HS-27A (cell line): ENCODE measurements around the gene LIPF.
"Not testable (repeated sequence)": the region's sequence is repeated elsewhere in the genome, so short reads cannot be mapped to it uniquely, and the experiment has no call there.

Source experiments
- DNase-seq: peaks from one replicate; pipeline ENCODE4 v3.0.0-alpha.2; 2012; ENCODE audit warnings: low read depth, missing footprints

Gene LIPF

GRCh38 chr10:88676283-88677060 is 12.2 kb downstream of the LIPF start:
- no peak for DNase-seq

- DNase-seq, result no peak
Observed at GRCh38 chr10:88680958-88681357, 16.7 kb downstream of the LIPF start.

- no peak for DNase-seq
Observed at GRCh38 chr10:88682491-88682890, 18.2 kb downstream of the LIPF start.

GRCh38 chr10:88687853-88688467 is 23.7 kb downstream of the LIPF start:
- DNase-seq, result no peak

- DNase-seq, result no peak
Observed at GRCh38 chr10:88689366-88689765, 25.1 kb downstream of the LIPF start.

GRCh38 chr10:88693392-88694020 is 29.3 kb downstream of the LIPF start:
- DNase-seq, result no peak

GRCh38 chr10:88702848-88703597 is 38.8 kb downstream of the LIPF start:
- DNase-seq, result no peak

GRCh38 chr10:88705958-88706357 is 41.7 kb downstream of the LIPF start, which contains the start of gene LIPK:
LIPK (plus strand) TSS chr10:88706249; CDS start chr10:88724544, 18,295 bp downstream.
- no peak for DNase-seq

- DNase-seq, result peak; percentile 17
Observed at GRCh38 chr10:88707429-88708155, 43.4 kb downstream of the LIPF start.

- DNase-seq, result not testable (repeated sequence)
Observed at GRCh38 chr10:88709361-88709760, 45.1 kb downstream of the LIPF start.

- no peak for DNase-seq
Observed at GRCh38 chr10:88715517-88715916, 51.3 kb downstream of the LIPF start.

- no peak for DNase-seq
Observed at GRCh38 chr10:88721392-88721791, 57.1 kb downstream of the LIPF start.

GRCh38 chr10:88725798-88726197 is 61.6 kb downstream of the LIPF start:
- no peak for DNase-seq

- DNase-seq, result no peak
Observed at GRCh38 chr10:88728107-88728763, 64.0 kb downstream of the LIPF start.
